Kidney epithelial cell (primary cell): Measurements from ENCODE around the gene MYO7A. TPM values are rescaled to one million over a fixed set of nuclear protein-coding genes. Genes with fewer than 3 reads are reported as not detected.
A peak's percentile ranks its signal among the peaks of the same experiment; 100 is the strongest.

Experiments
- DNase-seq: peaks from one replicate; pipeline ENCODE4 v3.0.0-alpha.2; 2010; ENCODE audit warnings: low read depth
- H3K27me3 ChIP-seq: 2 replicates; pipeline ENCODE4 v1.6.0; 2011; ENCODE audit warnings: low read length; ENCODE audit not compliant: control insufficient read depth, insufficient read depth
- H3K36me3 ChIP-seq: 2 replicates; pipeline ENCODE4 v1.5.1; 2011; ENCODE audit warnings: low read length; ENCODE audit not compliant: control insufficient read depth, insufficient read depth
- H3K4me3 ChIP-seq: 2 replicates; pipeline ENCODE4 v1.5.1; 2011; ENCODE audit warnings: low read depth, mild to moderate bottlenecking, control low read depth, low read length
- CTCF ChIP-seq: IDR thresholded peaks from 2 replicates; pipeline ENCODE4 v1.5.1; 2011; ENCODE audit warnings: mild to moderate bottlenecking, moderate library complexity, low read length, control low read depth, inconsistent platforms; ENCODE audit not compliant: insufficient read depth, poor library complexity, severe bottlenecking
- total RNA-seq: library from RNA; depleted of rRNA; stranded (reverse); fragments of >200 nt; gene quantifications from 2 replicates; pipeline ENCODE4 v1.2.3, GENCODE V29; 2015

MYO7A gene
- total RNA-seq, 1 donor from 2014 or later: 0.17 TPM

DNA sequence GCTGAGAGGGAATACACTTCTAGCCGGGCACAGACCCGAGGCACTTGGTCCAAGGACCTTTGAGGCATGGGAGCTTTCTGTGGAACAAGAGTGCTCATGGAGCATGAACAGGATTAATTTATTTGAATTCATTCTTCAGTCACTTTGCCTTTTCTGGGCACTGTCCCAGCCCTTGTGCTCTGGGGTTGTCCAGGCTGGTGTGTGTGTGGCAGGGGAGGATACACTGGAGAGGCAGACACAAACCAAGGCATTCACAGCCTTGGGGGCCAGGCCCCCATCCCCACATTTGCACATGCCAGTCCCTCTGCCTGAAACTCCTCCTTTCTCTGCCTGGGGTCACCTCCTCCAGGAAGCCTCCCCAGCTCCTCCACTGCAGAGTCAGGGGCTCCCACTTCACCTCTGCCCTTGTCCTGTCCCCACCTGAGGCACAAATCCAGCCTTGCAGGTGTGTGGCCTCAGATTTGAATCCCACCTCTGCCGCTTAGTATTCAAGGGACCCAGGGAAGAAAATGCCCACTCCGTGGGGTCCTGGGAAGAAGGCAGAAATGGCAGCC is 55.5 kb downstream of the MYO7A start:
- no peak for DNase-seq
- no peaks in the 10 kb centered on the region for H3K36me3 ChIP-seq
- peaks cover 17% of the 10 kb centered on the region for H3K27me3 ChIP-seq
- TF ChIP-seq CTCF: no peak
- H3K4me3 ChIP-seq: no peak overlapping the region

DNA sequence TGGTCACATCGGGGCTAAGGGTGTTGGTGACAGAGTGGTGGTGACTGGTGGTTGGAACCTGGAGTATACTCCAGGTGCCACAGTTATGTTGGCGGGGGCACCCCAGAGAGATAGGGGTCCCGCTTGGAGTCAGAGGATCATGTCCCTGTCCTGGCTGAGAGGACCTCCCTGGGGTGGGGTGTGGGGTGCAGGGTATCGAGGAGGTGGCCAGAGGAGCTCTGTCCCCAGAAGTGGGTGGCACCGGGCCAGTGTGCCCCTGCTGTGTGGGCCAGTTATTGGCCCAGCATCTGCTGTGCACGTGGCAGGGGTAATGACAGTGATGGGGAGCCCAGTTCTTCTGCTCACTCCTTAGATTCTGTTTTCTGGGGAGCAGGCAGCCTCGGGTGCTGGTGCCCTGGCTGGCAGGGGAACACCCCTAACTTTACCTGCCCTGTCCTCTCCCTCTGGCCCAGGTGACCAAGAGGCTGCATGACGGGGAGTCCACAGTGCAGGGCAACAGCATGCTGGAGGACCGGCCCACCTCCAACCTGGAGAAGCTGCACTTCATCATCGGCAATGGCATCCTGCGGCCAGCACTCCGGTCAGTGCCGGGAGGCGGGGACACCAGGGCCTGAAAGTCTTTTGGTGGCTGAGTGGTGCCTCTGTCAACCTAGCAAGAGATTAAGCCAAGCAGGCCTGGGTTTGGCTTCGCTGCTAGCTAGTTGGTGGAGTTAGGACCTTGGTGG is 56.3 kb downstream of the MYO7A start:
- H3K27me3 ChIP-seq: peaks cover 17% of the 10 kb centered on the region
- H3K4me3 ChIP-seq: no peak overlapping the region
- no peak for DNase-seq
- H3K36me3 ChIP-seq: no peaks in the 10 kb centered on the region
- no peak for TF ChIP-seq CTCF

GRCh38 chr11:77186302-77186701 is 58.3 kb downstream of the MYO7A start:
- no peaks in the 10 kb centered on the region for H3K36me3 ChIP-seq
- H3K27me3 ChIP-seq: peaks cover 15% of the 10 kb centered on the region
- no peak for DNase-seq
- no peak overlapping the region for H3K4me3 ChIP-seq
- TF ChIP-seq CTCF: no peak

DNA sequence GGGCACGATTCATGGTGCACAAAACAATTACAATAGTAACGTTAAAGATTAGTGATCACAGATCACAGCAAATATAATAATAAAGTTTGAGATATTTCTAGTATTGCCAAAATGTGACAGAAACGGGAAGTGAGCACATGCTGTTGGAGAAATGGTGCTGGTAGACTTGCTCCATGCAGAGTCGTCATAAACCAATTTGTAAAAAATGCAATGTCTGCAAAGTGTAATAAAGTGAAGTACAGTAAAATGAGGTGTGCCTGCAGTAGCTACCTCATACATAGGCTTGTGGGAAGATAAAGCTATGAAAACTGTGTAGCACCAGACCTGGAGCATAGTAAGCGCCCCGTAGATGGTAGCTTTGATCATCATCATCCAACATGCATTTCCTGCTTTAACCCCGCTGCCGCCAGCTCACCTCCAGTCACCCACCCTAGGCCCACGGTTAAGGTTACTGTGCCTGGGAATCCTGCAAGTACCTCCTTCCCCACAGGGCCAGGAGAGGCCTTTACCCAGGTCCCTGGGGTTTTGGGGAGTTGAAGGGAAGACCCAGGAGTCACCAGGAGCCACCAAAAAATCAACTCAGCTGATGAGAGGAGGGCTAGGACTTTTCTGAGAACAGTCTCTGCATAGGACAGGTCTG is 59.2 kb downstream of the MYO7A start:
- no peak for DNase-seq
- TF ChIP-seq CTCF: no peak
- H3K27me3 ChIP-seq: peaks cover 13% of the 10 kb centered on the region
- H3K4me3 ChIP-seq: no peak overlapping the region
- H3K36me3 ChIP-seq: no peaks in the 10 kb centered on the region

DNA sequence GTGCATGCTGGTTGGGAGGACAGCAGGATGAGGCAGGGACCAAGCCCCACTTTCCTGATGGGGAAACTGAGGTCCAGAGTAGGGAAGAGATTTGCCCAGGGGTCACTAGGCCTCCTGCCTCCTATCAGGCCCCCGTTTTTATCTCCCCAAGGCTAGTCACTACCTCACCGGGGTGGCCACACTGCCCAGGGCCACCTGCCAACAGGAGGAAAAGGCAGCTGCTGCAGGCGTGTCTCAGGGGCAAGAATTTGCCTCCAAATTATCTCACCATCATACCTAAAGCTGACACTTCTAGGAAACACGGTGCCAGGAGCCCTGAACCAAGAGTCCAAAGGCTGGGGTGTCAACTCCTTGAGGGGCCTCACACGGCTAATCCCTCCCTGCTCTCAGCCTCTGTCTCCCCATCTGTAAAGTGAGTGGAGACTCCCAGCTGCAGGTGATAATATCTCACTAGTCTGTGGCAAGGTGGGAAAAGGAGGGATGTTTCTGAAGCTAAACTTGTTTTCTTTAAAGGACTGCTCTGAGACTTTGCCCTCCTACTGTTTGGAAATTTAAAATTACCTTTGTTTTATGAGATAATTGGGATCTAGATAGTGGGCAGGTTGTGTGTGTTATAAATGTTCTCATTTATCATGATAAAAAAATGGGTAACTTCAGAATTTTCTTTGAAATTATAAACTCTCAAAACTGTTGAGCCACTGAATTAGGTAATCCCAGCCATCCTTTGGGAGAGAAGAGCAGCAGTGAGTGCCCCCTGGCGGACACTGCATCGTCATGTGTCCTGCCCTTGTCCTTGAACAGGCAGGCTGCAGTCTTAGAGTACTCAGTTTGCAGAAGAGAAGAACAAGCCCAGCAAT is 60.0 kb downstream of the MYO7A start:
- peak; percentile 88 for TF ChIP-seq CTCF
- Histone ChIP-seq H3K4me3 (no peak overlapping the region), H3K36me3 (no peaks in the 10 kb centered on the region), H3K27me3 (peaks cover 9% of the 10 kb centered on the region)
- DNase-seq: peak; percentile 32
